CD4-positive, alpha-beta memory T cell (primary cell): Measurements from ENCODE around the gene ZNF3. TPM values are rescaled to one million over a fixed set of nuclear protein-coding genes. Genes with fewer than 3 reads are reported as not detected.

Experiments used
- CTCF ChIA-PET: fragments of 350-600 bp; sonication (Branson Sonifier 250); formaldehyde crosslinking; loops from one replicate; lab custom pipeline; 2021; ENCODE audit warnings: inconsistent platforms; ENCODE audit not compliant: partially characterized antibody; lab: Charles Lee
- POLR2A ChIA-PET: fragments of 350-600 bp; sonication (Branson Sonifier 250); formaldehyde crosslinking; loops from one replicate; lab custom pipeline; 2021; ENCODE audit not compliant: partially characterized antibody; lab: Charles Lee
- DNase-seq, 5 donors: peaks; one replicate each; pipeline versions ENCODE4 v3.0.0 to v3.0.0-alpha.2; 2020 to 2022; ENCODE audit warnings: mixed read lengths in 1 of 5
- H3K27ac ChIP-seq: one replicate; pipeline ENCODE4 v1.7.0; 2013; ENCODE audit warnings: low read depth, low read length
- H3K27me3 ChIP-seq: 2 replicates; pipeline ENCODE4 v1.7.0; 2013; ENCODE audit warnings: mild to moderate bottlenecking, low read length, moderate library complexity; ENCODE audit not compliant: insufficient read depth
- H3K36me3 ChIP-seq: 2 replicates; pipeline ENCODE4 v1.7.0; 2013; ENCODE audit warnings: mild to moderate bottlenecking, low read length, moderate library complexity; ENCODE audit not compliant: insufficient read depth
- H3K4me1 ChIP-seq: 2 replicates; pipeline ENCODE4 v1.7.0; 2013; ENCODE audit warnings: mild to moderate bottlenecking, low read length, moderate library complexity; ENCODE audit not compliant: insufficient read depth
- H3K4me3 ChIP-seq, 2 donors: one replicate each; pipeline ENCODE4 v1.7.0; 2013; ENCODE audit warnings: low read length in 2 of 2, mild to moderate bottlenecking in 1 of 2
- H3K9me3 ChIP-seq, 2 donors: one replicate each; pipeline ENCODE4 v1.7.0; 2013; ENCODE audit warnings: low read length in 2 of 2, control low read depth in 1 of 2; ENCODE audit not compliant: control insufficient read depth in 1 of 2
- H3K27ac Mint-ChIP-seq, 7 donors: one replicate each; pipeline ENCODE4 v1.8.0; 2020 to 2021; ENCODE audit warnings: mixed read lengths in 7 of 7, mild to moderate bottlenecking in 6 of 7, inconsistent platforms in 3 of 7, moderate library complexity in 3 of 7
- H3K27me3 Mint-ChIP-seq, 2 donors: one replicate each; pipeline ENCODE4 v1.8.0; 2020 to 2021; ENCODE audit warnings: mixed read lengths in 2 of 2
- H3K36me3 Mint-ChIP-seq, 2 donors: one replicate each; pipeline ENCODE4 v1.8.0; 2020 to 2021; ENCODE audit warnings: mixed read lengths in 2 of 2, inconsistent platforms in 1 of 2, mild to moderate bottlenecking in 1 of 2
- H3K4me1 Mint-ChIP-seq, 4 donors: one replicate each; pipeline ENCODE4 v1.8.0; 2020 to 2021; ENCODE audit warnings: mixed read lengths in 4 of 4, mild to moderate bottlenecking in 1 of 4
- H3K4me3 Mint-ChIP-seq, 8 donors: one replicate each; pipeline ENCODE4 v1.8.0; 2020 to 2021; ENCODE audit warnings: mixed read lengths in 8 of 8, mild to moderate bottlenecking in 7 of 8, moderate library complexity in 6 of 8, inconsistent platforms in 3 of 8
- H3K9me3 Mint-ChIP-seq, 8 donors: one replicate each; pipeline ENCODE4 v1.8.0; 2020 to 2021; ENCODE audit warnings: mixed read lengths in 8 of 8, mild to moderate bottlenecking in 5 of 8, inconsistent platforms in 3 of 8, moderate library complexity in 1 of 8
- intact Hi-C: fragments of 100-400 bp; cut with micrococcal nuclease; formaldehyde crosslinking; loops from one replicate; pipeline ENCODE4 v1.15.1; 2023
- polyA plus RNA-seq, 2 donors: library from polyadenylated mRNA; unstranded; fragments of 300-500 nt; fragmentation: Illumina TruSeq; gene quantifications; one replicate each; pipeline ENCODE4 v1.2.3, GENCODE V29; 2021
- total RNA-seq, 2 experiments: library from RNA; stranded (reverse); gene quantifications; one replicate each; pipeline ENCODE4 v1.2.3, GENCODE V29; 2021

ZNF3 gene
- total and polyA plus RNA-seq, 4 experiments from 2014 or later, result 11.9 to 44.8 (median 34.8) TPM

- H3K4me1 ChIP-seq, result peaks cover 34% of the 10 kb centered on the region
- H3K36me3 ChIP-seq, result peaks cover 3% of the 10 kb centered on the region
- ChIA-PET POLR2A (interaction anchor here (0.6 to 1.6 kb wide), 2 partner anchors 15 to 35 kb away, joined by 3 to 5 read pairs; partner anchors contain the start of gene CNPY4), CTCF (interaction anchor here (0.6 to 2.2 kb wide), 4 partner anchors 16 to 614 kb away, joined by 3 to 5 read pairs (median 4); partner anchors contain the start of genes AP4M1 and MCM7)
- no peak for DNase-seq
- H3K9me3 ChIP-seq, result no peaks in the 10 kb centered on the region
- Mint-ChIP-seq H3K27me3 (no peaks in the 10 kb centered on the region), H3K4me3 (peak overlapping the region in 1 of 8 donors; percentile 7), H3K27ac (peak overlapping the region in 2 of 7 donors; percentile 25 to 35), H3K4me1 (peaks cover 24 to 54% (median 39%) of the 10 kb centered on the region in 4 donors), H3K9me3 (peaks cover 0 to 2% (median 0%) of the 10 kb centered on the region in 8 donors), H3K36me3 (peaks cover 0 to 24% of the 10 kb centered on the region in 2 donors)
- no peak overlapping the region for H3K4me3 ChIP-seq
- no peak overlapping the region for H3K27ac ChIP-seq
- intact Hi-C loops, result loop anchor here (10.0 kb wide), 1 partner anchor 531 kb away; the partner anchor contains the start of genes FAM200A and ZNF655
- no peaks in the 10 kb centered on the region for H3K27me3 ChIP-seq
Measured at GRCh38 chr7:100085515-100085914, 4.0 kb upstream of the ZNF3 start.

GRCh38 chr7:100082978-100083377 lies 1.5 kb upstream of the ZNF3 start:
- H3K4me1 Mint-ChIP-seq, result peaks cover 23 to 52% (median 38%) of the 10 kb centered on the region in 4 donors
- POLR2A ChIA-PET, result interaction anchor here (0.5 to 2.5 kb wide), 13 partner anchors 12 to 559 kb away, joined by 3 to 26 read pairs (median 6); partner anchors contain the start of genes AP4M1, MBLAC1, MCM7 and TRIM4

DNA sequence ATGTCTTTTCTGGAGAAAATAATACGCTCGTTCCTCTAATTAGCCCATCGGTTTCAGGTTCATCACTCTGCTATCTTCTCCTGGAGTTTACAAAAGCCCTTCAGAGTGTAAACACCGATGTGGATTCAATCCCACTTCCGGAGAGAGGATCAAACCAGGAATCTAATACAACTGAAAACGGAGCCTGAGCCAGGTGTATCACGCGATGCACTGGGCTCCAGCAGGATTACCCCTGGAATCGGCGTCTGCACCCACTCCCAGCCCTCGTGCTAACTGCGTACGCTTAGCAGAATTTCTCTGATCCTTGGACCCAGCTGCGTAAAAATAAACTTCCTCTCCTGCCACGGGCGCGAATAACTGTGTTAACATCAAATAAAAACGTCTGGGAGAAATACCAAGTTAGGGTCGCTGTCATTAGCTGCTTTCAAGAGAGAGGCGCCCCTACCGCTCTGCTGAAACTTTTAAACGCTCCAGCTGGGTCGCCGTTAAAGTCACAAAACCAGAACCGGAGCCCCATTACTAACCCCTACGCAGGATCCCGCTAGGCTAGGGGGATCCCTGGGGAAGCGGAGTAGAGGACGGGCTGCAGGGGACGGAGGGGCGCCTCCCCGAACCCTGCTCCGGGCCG lies 502 bp downstream of the ZNF3 start:
- H3K36me3 ChIP-seq, result peaks cover 15% of the 10 kb centered on the region
- no peaks in the 10 kb centered on the region for H3K27me3 Mint-ChIP-seq
- H3K4me1 Mint-ChIP-seq, result peaks cover 23 to 48% (median 36%) of the 10 kb centered on the region in 4 donors
- no peaks in the 10 kb centered on the region for H3K27me3 ChIP-seq
- DNase-seq, result no peak
- H3K9me3 Mint-ChIP-seq, result no peaks in the 10 kb centered on the region
- peaks cover 25% of the 10 kb centered on the region for H3K4me1 ChIP-seq
- peak overlapping the region; percentile 76 to 98 (median 88) for H3K27ac Mint-ChIP-seq
- H3K9me3 ChIP-seq, result no peaks in the 10 kb centered on the region
- H3K27ac ChIP-seq, result peak overlapping the region; percentile 74
- ChIA-PET POLR2A (interaction anchor here (0.6 to 2.5 kb wide), 5 partner anchors 9 to 162 kb away, joined by 3 to 26 read pairs (median 3); partner anchors contain the start of genes AP4M1, MCM7, TRIM4 and ZKSCAN1), CTCF (no interaction called here)
- peak overlapping the region; percentile 85 to 97 (median 94) for H3K4me3 Mint-ChIP-seq
- H3K36me3 Mint-ChIP-seq, result peaks cover 21 to 32% of the 10 kb centered on the region in 2 donors
- H3K4me3 ChIP-seq, result peak overlapping the region; percentile 87 to 88
- intact Hi-C loops, result loop anchor here (1.0 to 10.0 kb wide), 10 partner anchors 19 to 526 kb away; partner anchors contain the start of genes AZGP1, CNPY4, FAM200A and MEPCE

More at GRCh38 chr7:100082978-100083377, 1.5 kb upstream of the ZNF3 start:
- Histone ChIP-seq H3K4me3 (peak overlapping the region in 1 of 2 donors; percentile 88), H3K9me3 (no peaks in the 10 kb centered on the region), H3K36me3 (peaks cover 3% of the 10 kb centered on the region), H3K27ac (no peak overlapping the region), H3K4me1 (peaks cover 28% of the 10 kb centered on the region), H3K27me3 (no peaks in the 10 kb centered on the region)
- no peak for DNase-seq
- H3K27ac Mint-ChIP-seq, result peak overlapping the region; percentile 84 to 99 (median 91)
- intact Hi-C loops, result loop anchor here (2.0 to 10.0 kb wide), 4 partner anchors 106 to 528 kb away; partner anchors contain the start of genes AZGP1, FAM200A, MEPCE and ZCWPW1
- peaks cover 10 to 19% of the 10 kb centered on the region in 2 donors for H3K36me3 Mint-ChIP-seq
- CTCF ChIA-PET, result interaction anchor here (0.7 to 1.5 kb wide), 19 partner anchors 7 to 271 kb away, joined by 3 to 15 read pairs (median 4); partner anchors contain the start of genes AP4M1, LAMTOR4, MBLAC1 and MCM7
- no peaks in the 10 kb centered on the region for H3K9me3 Mint-ChIP-seq
- no peaks in the 10 kb centered on the region for H3K27me3 Mint-ChIP-seq
- H3K4me3 Mint-ChIP-seq, result peak overlapping the region in 7 of 8 donors; percentile 80 to 97 (median 87)

- no peaks in the 10 kb centered on the region for H3K27me3 ChIP-seq
- peaks cover 23 to 48% (median 36%) of the 10 kb centered on the region in 4 donors for H3K4me1 Mint-ChIP-seq
- peak overlapping the region in 5 of 7 donors; percentile 2 to 83 (median 30) for H3K27ac Mint-ChIP-seq
- H3K9me3 Mint-ChIP-seq, result peaks cover 0 to 1% (median 0%) of the 10 kb centered on the region in 8 donors
- H3K4me3 Mint-ChIP-seq, result peak overlapping the region in 6 of 8 donors; percentile 30 to 71 (median 51)
- H3K4me1 ChIP-seq, result peaks cover 25% of the 10 kb centered on the region
- no peak for DNase-seq
- ChIA-PET CTCF (no interaction called here), POLR2A (no interaction called here)
- H3K27ac ChIP-seq, result no peak overlapping the region
- peaks cover 33% of the 10 kb centered on the region for H3K36me3 ChIP-seq
- H3K4me3 ChIP-seq, result no peak overlapping the region
- intact Hi-C loops, result no loop called here
- H3K27me3 Mint-ChIP-seq, result no peaks in the 10 kb centered on the region
- no peaks in the 10 kb centered on the region for H3K9me3 ChIP-seq
- H3K36me3 Mint-ChIP-seq, result peaks cover 40 to 49% of the 10 kb centered on the region in 2 donors
Measured at GRCh38 chr7:100079024-100079560, 2.4 kb downstream of the ZNF3 start.

- H3K4me1 ChIP-seq, result peaks cover 17% of the 10 kb centered on the region
- Mint-ChIP-seq H3K27me3 (no peaks in the 10 kb centered on the region), H3K4me3 (peak overlapping the region in 1 of 8 donors; percentile 49), H3K9me3 (peaks cover 0 to 9% (median 5%) of the 10 kb centered on the region in 8 donors), H3K36me3 (peaks cover 58 to 59% of the 10 kb centered on the region in 2 donors), H3K27ac (peak overlapping the region in 1 of 7 donors; percentile 75), H3K4me1 (peaks cover 19 to 40% (median 30%) of the 10 kb centered on the region in 4 donors)
- no peak overlapping the region for H3K27ac ChIP-seq
- no peak overlapping the region for H3K4me3 ChIP-seq
- intact Hi-C loops, result no loop called here
- DNase-seq, result no peak
- H3K9me3 ChIP-seq, result no peaks in the 10 kb centered on the region
- peaks cover 49% of the 10 kb centered on the region for H3K36me3 ChIP-seq
- CTCF ChIA-PET, result no interaction called here
- no peaks in the 10 kb centered on the region for H3K27me3 ChIP-seq
- POLR2A ChIA-PET, result no interaction called here
Measured at GRCh38 chr7:100077205-100077604, 4.3 kb downstream of the ZNF3 start.

DNA sequence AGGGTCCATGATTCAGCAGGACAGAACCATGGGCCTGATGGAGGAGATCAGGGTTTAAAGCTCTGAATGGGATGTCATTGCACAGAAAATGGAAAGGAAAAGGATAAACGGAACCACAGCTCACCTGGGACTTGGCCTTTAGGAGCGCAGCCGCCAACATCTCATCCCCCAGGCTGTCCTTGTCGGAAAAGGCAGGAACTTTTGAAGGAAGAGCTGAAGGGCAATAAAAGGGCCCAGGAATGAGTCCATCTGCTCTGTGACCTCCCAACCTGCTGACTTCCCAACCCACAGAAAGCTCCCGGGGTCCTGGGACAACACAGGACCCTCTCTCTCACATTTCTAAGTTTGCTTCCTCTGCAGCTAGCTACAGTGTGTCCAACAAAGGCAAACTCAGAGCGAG lies 6.1 kb downstream of the ZNF3 start:
- DNase-seq, result no peak
- Mint-ChIP-seq H3K4me1 (peaks cover 12 to 24% (median 16%) of the 10 kb centered on the region in 4 donors), H3K36me3 (peaks cover 68 to 76% of the 10 kb centered on the region in 2 donors), H3K9me3 (peaks cover 0 to 27% (median 23%) of the 10 kb centered on the region in 8 donors), H3K27me3 (no peaks in the 10 kb centered on the region), H3K4me3 (no peak overlapping the region), H3K27ac (no peak overlapping the region)
- ChIA-PET CTCF (no interaction called here), POLR2A (interaction anchor here (1.2 kb wide), 1 partner anchor 10 kb away, joined by 5 read pairs; no protein-coding TSS in a partner anchor)
- Histone ChIP-seq H3K4me3 (no peak overlapping the region), H3K27me3 (no peaks in the 10 kb centered on the region), H3K27ac (no peak overlapping the region), H3K4me1 (peaks cover 6% of the 10 kb centered on the region), H3K36me3 (peaks cover 63% of the 10 kb centered on the region), H3K9me3 (peaks cover 5 to 18% of the 10 kb centered on the region in 2 donors)
- intact Hi-C loops, result no loop called here
